Fibroblast of the conjunctiva (primary cell): ENCODE results near the gene TBC1D3B.
"Not testable (repeated sequence)": the region's sequence is repeated elsewhere in the genome, so short reads cannot be mapped to it uniquely, and the experiment has no call there.

ENCODE experiments used
- DNase-seq: peaks from one replicate; pipeline ENCODE4 v3.0.0-alpha.2; 2010; ENCODE audit warnings: low read depth

TBC1D3B gene

GRCh38 chr17:36181446-36182175, 5.2 kb upstream of the TBC1D3B start:
- not testable (repeated sequence) for DNase-seq

GRCh38 chr17:36168836-36169235, 7.6 kb downstream of the TBC1D3B start:
- DNase-seq, result not testable (repeated sequence)

- DNase-seq, result no peak
Measured at GRCh38 chr17:36153895-36154610, 22.4 kb downstream of the TBC1D3B start.

- DNase-seq, result no peak
Measured at GRCh38 chr17:36152639-36153120, 23.8 kb downstream of the TBC1D3B start.

GRCh38 chr17:36151891-36152638, 24.4 kb downstream of the TBC1D3B start:
- no peak for DNase-seq

- DNase-seq, result peak; percentile 4
Measured at GRCh38 chr17:36149296-36149820, 27.1 kb downstream of the TBC1D3B start.

GRCh38 chr17:36148559-36149295, 27.7 kb downstream of the TBC1D3B start:
- peak; percentile 13 for DNase-seq

GRCh38 chr17:36147601-36148000, 28.8 kb downstream of the TBC1D3B start:
- no peak for DNase-seq

- DNase-seq, result no peak
Measured at GRCh38 chr17:36144981-36145729, 31.3 kb downstream of the TBC1D3B start.

GRCh38 chr17:36144014-36144413, 32.4 kb downstream of the TBC1D3B start:
- no peak for DNase-seq

GRCh38 chr17:36142806-36143205, 33.6 kb downstream of the TBC1D3B start:
- no peak for DNase-seq

- DNase-seq, result no peak
Measured at GRCh38 chr17:36142235-36142634, 34.2 kb downstream of the TBC1D3B start.

- DNase-seq, result no peak
Measured at GRCh38 chr17:36136439-36136838, 40.0 kb downstream of the TBC1D3B start.

- DNase-seq, result no peak
Measured at GRCh38 chr17:36136036-36136435, 40.4 kb downstream of the TBC1D3B start.

- DNase-seq, result no peak
Measured at GRCh38 chr17:36135465-36135864, 41.0 kb downstream of the TBC1D3B start.

- DNase-seq, result no peak
Measured at GRCh38 chr17:36133602-36134236, 42.7 kb downstream of the TBC1D3B start.

GRCh38 chr17:36132421-36132831, 44.0 kb downstream of the TBC1D3B start:
- DNase-seq, result no peak

GRCh38 chr17:36131931-36132330, 44.5 kb downstream of the TBC1D3B start:
- DNase-seq, result no peak

GRCh38 chr17:36131421-36131820, 45.0 kb downstream of the TBC1D3B start:
- DNase-seq, result no peak

GRCh38 chr17:36130346-36130745, 46.1 kb downstream of the TBC1D3B start:
- no peak for DNase-seq
